B cell (primary cell): ENCODE measurements around the gene FLCN. TPM values are rescaled to one million over a fixed set of nuclear protein-coding genes. Genes with fewer than 3 reads are reported as not detected.

ENCODE experiments used
- ATAC-seq: fragments of 200-7000 bp; cut with Tn5 transposase; one replicate; pipeline ENCODE4 v1.10.0; 2021; ENCODE audit warnings: low read depth, mild to moderate bottlenecking, moderate number of reproducible peaks, moderate library complexity
- CTCF ChIA-PET: fragments of 350-600 bp; sonication (Branson Sonifier 250); formaldehyde crosslinking; loops from one replicate; lab custom pipeline; 2021; ENCODE audit warnings: antibody characterized with exemption, inconsistent platforms; lab: Charles Lee
- POLR2A ChIA-PET: fragments of 350-600 bp; sonication (Branson Sonifier 250); formaldehyde crosslinking; loops from one replicate; lab custom pipeline; 2021; ENCODE audit warnings: antibody characterized with exemption; lab: Charles Lee
- DNase-seq: peaks from one replicate; pipeline ENCODE4 v3.0.0; 2013
- H2AFZ ChIP-seq: 2 replicates; pipeline ENCODE4 v1.6.1; 2012; ENCODE audit warnings: mild to moderate bottlenecking, low read depth, low read length; ENCODE audit not compliant: insufficient read depth, poor library complexity, severe bottlenecking
- H3K27ac ChIP-seq, 2 donors: 1 replicate in 1 of 2; 2 replicates in 1 of 2; pipeline ENCODE4 v1.5.1; 2012 to 2013; ENCODE audit warnings: low read length in 2 of 2, mild to moderate bottlenecking in 2 of 2, moderate library complexity in 1 of 2
- H3K27me3 ChIP-seq, 4 experiments: fragments of 200-600 bp in 1 of 4; sonication (generic) in 1 of 4; replicated peaks in 1 of 4; 1 replicate in 2 of 4; 2 replicates in 2 of 4; pipeline versions ENCODE4 v1.6.1 to v1.7.0; 2013 to 2016; ENCODE audit warnings: low read length in 3 of 4, mild to moderate bottlenecking in 2 of 4, mixed read lengths in 1 of 4, moderate library complexity in 1 of 4; ENCODE audit not compliant: insufficient read depth in 4 of 4, control insufficient read depth in 3 of 4; ENCODE audit errors: control extremely low read depth in 1 of 4
- H3K36me3 ChIP-seq, 2 experiments: replicated peaks in 1 of 2; 1 replicate in 1 of 2; 2 replicates in 1 of 2; pipeline versions ENCODE4 v1.6.1 to v1.7.1; 2013; ENCODE audit warnings: low read length in 1 of 2; ENCODE audit not compliant: insufficient read depth in 2 of 2, control insufficient read depth in 1 of 2; ENCODE audit errors: control extremely low read depth in 1 of 2, extremely low read depth in 1 of 2
- H3K4me1 ChIP-seq, 2 donors: fragments of 200-600 bp in 1 of 2; sonication (generic) in 1 of 2; 1 replicate in 1 of 2; 2 replicates in 1 of 2; pipeline versions ENCODE4 v1.5.1 to v1.6.1; 2013 to 2017; ENCODE audit warnings: low read length in 2 of 2; ENCODE audit not compliant: control insufficient read depth in 2 of 2, insufficient read depth in 2 of 2
- H3K4me2 ChIP-seq: replicated peaks from 2 replicates; pipeline ENCODE3; 2012; ENCODE audit warnings: mild to moderate bottlenecking, low read depth, low read length; ENCODE audit not compliant: poor library complexity, severe bottlenecking
- H3K4me3 ChIP-seq, 5 experiments: fragments of 200-600 bp in 1 of 5; sonication (generic) in 1 of 5; 1 replicate in 3 of 5; 2 replicates in 2 of 5; pipeline versions ENCODE4 v1.5.1 to v1.7.0; 2011 to 2016; ENCODE audit warnings: low read length in 4 of 5, mild to moderate bottlenecking in 4 of 5, low read depth in 2 of 5, control low read depth in 1 of 5, moderate library complexity in 1 of 5; ENCODE audit not compliant: insufficient read depth in 1 of 5; ENCODE audit errors: control extremely low read depth in 1 of 5, extremely low read depth in 1 of 5
- H3K79me2 ChIP-seq: fragments of 200-600 bp; sonication (generic); one replicate; pipeline ENCODE4 v1.6.0; 2016; ENCODE audit warnings: low read length; ENCODE audit not compliant: control insufficient read depth, insufficient read depth
- H3K9ac ChIP-seq: fragments of 200-600 bp; sonication (generic); 2 replicates; pipeline ENCODE4 v1.6.1; 2017; ENCODE audit warnings: mild to moderate bottlenecking, low read length, moderate library complexity
- H3K9me3 ChIP-seq, 3 donors: one replicate each; pipeline versions ENCODE4 v1.6.1 to v1.7.1; 2013; ENCODE audit warnings: low read length in 2 of 3; ENCODE audit not compliant: control insufficient read depth in 2 of 3, insufficient read depth in 1 of 3; ENCODE audit errors: control extremely low read depth in 1 of 3
- H4K20me1 ChIP-seq: 2 replicates; pipeline ENCODE4 v1.6.0; 2012; ENCODE audit warnings: mild to moderate bottlenecking, low read length; ENCODE audit not compliant: insufficient read depth, control insufficient read depth, poor library complexity, severe bottlenecking
- H3K27ac Mint-ChIP-seq: one replicate; pipeline ENCODE4 v1.8.0; 2021; ENCODE audit warnings: mixed read lengths
- H3K27me3 Mint-ChIP-seq: one replicate; pipeline ENCODE4 v1.8.0; 2021; ENCODE audit warnings: mixed read lengths
- H3K4me1 Mint-ChIP-seq: one replicate; pipeline ENCODE4 v1.8.0; 2021; ENCODE audit warnings: mixed read lengths
- H3K4me3 Mint-ChIP-seq: one replicate; pipeline ENCODE4 v1.8.0; 2021; ENCODE audit warnings: mixed read lengths
- H3K9me3 Mint-ChIP-seq: one replicate; pipeline ENCODE4 v1.8.0; 2022; ENCODE audit warnings: mixed read lengths; ENCODE audit not compliant: insufficient read depth
- EZH2 ChIP-seq: IDR thresholded peaks from 2 replicates; pipeline ENCODE4 v1.6.1; 2012; ENCODE audit warnings: borderline replicate concordance, low read depth, mild to moderate bottlenecking, moderate library complexity, low read length; ENCODE audit not compliant: insufficient read depth, poor library complexity, severe bottlenecking
- WGBS: methylation state at CpG from one replicate; pipeline ENCODE4 v1.1.5; 2013; ENCODE audit warnings: missing lambda C conversion rate; ENCODE audit not compliant: insufficient coverage; 5-methylcytosine and 5-hydroxymethylcytosine counted together
- intact Hi-C: fragments of 100-400 bp; cut with micrococcal nuclease; formaldehyde crosslinking; loops from one replicate; pipeline ENCODE4 v1.10.0; 2022
- polyA plus RNA-seq: library from polyadenylated mRNA; depleted of rRNA; stranded (reverse); fragments of >200 nt; gene quantifications from 2 replicates; pipeline ENCODE4 v1.2.3, GENCODE V29; 2012
- total RNA-seq, 2 donors: library from RNA; stranded (reverse); fragments of 120-200 nt in 1 of 2; gene quantifications; 1 replicate in 1 of 2; 2 replicates in 1 of 2; pipeline versions ENCODE4 v1.2.3 to v1.2.4, GENCODE V29; 2013 to 2022
- TF ChIP-seq, protein P1 (sequence below): fragments of 200-600 bp; IDR thresholded peaks from one replicate; pipeline ENCODE4 v1.8.0; 2022; ENCODE audit warnings: antibody characterized with exemption, mild to moderate bottlenecking

FLCN gene
- total and polyA plus RNA-seq, 2 donors (not counting 1 experiment from before 2014, with no cell fraction given) = 36.6 to 128 TPM

DNA sequence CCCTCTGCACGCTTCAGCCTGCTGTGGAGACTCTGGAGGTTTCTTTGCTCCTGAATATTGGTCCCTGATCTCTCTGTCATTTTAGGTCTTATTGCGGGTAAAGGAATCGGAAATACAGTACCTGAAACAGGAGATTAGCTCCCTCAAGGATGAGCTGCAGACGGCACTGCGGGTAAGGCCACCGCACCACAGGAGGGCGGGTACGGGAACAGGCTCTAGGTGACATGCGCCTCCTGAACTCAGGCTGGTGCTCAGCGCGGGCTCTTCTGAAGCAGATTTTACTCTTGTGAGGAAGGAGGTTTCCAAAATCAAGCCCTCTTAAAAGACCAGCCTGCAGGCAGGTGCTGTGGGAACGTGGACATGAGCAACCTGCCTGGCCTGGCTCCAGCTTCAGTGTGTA is 60.6 kb downstream of the FLCN start:
- H3K9ac ChIP-seq = no peak overlapping the region
- H3K27ac ChIP-seq = peak overlapping the region; percentile 59 to 63
- H3K36me3 ChIP-seq = peaks cover 6 to 89% of the 10 kb centered on the region in 2 experiments
- WGBS = 94% methylated on average over 12 of the region's 12 CpGs
- Mint-ChIP-seq H3K9me3 (no peaks in the 10 kb centered on the region), H3K27me3 (no peaks in the 10 kb centered on the region), H3K27ac (peak overlapping the region; percentile 88), H3K4me1 (peaks cover 47% of the 10 kb centered on the region), H3K4me3 (peak overlapping the region; percentile 72)
- ATAC-seq = no peak
- DNase-seq = no peak
- peaks cover 9% of the 10 kb centered on the region for H4K20me1 ChIP-seq
- POLR2A ChIA-PET = interaction anchor here (1.2 kb wide), 1 partner anchor 61 kb away, joined by 3 read pairs; no protein-coding TSS in a partner anchor
- H2AFZ ChIP-seq = no peak overlapping the region
- CTCF ChIA-PET = no interaction called here
- no peak for TF ChIP-seq EZH2
- TF ChIP-seq, protein P1, sequence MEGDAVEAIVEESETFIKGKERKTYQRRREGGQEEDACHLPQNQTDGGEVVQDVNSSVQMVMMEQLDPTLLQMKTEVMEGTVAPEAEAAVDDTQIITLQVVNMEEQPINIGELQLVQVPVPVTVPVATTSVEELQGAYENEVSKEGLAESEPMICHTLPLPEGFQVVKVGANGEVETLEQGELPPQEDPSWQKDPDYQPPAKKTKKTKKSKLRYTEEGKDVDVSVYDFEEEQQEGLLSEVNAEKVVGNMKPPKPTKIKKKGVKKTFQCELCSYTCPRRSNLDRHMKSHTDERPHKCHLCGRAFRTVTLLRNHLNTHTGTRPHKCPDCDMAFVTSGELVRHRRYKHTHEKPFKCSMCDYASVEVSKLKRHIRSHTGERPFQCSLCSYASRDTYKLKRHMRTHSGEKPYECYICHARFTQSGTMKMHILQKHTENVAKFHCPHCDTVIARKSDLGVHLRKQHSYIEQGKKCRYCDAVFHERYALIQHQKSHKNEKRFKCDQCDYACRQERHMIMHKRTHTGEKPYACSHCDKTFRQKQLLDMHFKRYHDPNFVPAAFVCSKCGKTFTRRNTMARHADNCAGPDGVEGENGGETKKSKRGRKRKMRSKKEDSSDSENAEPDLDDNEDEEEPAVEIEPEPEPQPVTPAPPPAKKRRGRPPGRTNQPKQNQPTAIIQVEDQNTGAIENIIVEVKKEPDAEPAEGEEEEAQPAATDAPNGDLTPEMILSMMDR = no peak
- H3K27me3 ChIP-seq = no peaks in the 10 kb centered on the region
- H3K4me3 ChIP-seq = peak overlapping the region in 1 of 5 experiments; percentile 6
- H3K4me1 ChIP-seq = peaks cover 22 to 31% of the 10 kb centered on the region in 2 donors
- H3K79me2 ChIP-seq = no peaks in the 10 kb centered on the region
- peak overlapping the region; percentile 63 for H3K4me2 ChIP-seq
- no peaks in the 10 kb centered on the region for H3K9me3 ChIP-seq
- intact Hi-C loops = no loop called here

- Histone ChIP-seq H3K79me2 (no peaks in the 10 kb centered on the region), H3K4me2 (peak overlapping the region; percentile 63), H3K9me3 (no peaks in the 10 kb centered on the region), H3K36me3 (peaks cover 6 to 87% of the 10 kb centered on the region in 2 experiments), H3K27ac (peak overlapping the region; percentile 59 to 63), H3K4me1 (peaks cover 20 to 26% of the 10 kb centered on the region in 2 donors), H3K9ac (peak overlapping the region; percentile 12), H4K20me1 (peaks cover 9% of the 10 kb centered on the region), H2AFZ (no peak overlapping the region), H3K27me3 (no peaks in the 10 kb centered on the region), H3K4me3 (peak overlapping the region in 1 of 5 experiments; percentile 6)
- ATAC-seq (peak; percentile 90), DNase-seq (peak; percentile 80)
- CTCF ChIA-PET = interaction anchor here (1.1 kb wide), 1 partner anchor 170 kb away, joined by 3 read pairs; no protein-coding TSS in a partner anchor
- intact Hi-C loops = no loop called here
- H3K27me3 Mint-ChIP-seq = no peaks in the 10 kb centered on the region
- TF ChIP-seq, protein P1 = no peak
- TF ChIP-seq EZH2 = no peak
- peaks cover 44% of the 10 kb centered on the region for H3K4me1 Mint-ChIP-seq
- H3K4me3 Mint-ChIP-seq = peak overlapping the region; percentile 72
- 14% methylated on average over 9 of the region's 12 CpGs for WGBS
- POLR2A ChIA-PET = interaction anchor here (0.5 to 1.2 kb wide), 2 partner anchors 62 to 112 kb away, joined by 3 read pairs; no protein-coding TSS in a partner anchor
- H3K27ac Mint-ChIP-seq = peak overlapping the region; percentile 88
- no peaks in the 10 kb centered on the region for H3K9me3 Mint-ChIP-seq
These were observed 61.1 kb downstream of the FLCN start for GRCh38 chr17:17175917-17176316.
